ENCODE measurements around the gene JAG1. TPM values are rescaled to one million over a fixed set of nuclear protein-coding genes. Genes with fewer than 3 reads are reported as not detected.

JAG1 gene
- total RNA-seq, 1 donor, result 46.7 TPM

DNA sequence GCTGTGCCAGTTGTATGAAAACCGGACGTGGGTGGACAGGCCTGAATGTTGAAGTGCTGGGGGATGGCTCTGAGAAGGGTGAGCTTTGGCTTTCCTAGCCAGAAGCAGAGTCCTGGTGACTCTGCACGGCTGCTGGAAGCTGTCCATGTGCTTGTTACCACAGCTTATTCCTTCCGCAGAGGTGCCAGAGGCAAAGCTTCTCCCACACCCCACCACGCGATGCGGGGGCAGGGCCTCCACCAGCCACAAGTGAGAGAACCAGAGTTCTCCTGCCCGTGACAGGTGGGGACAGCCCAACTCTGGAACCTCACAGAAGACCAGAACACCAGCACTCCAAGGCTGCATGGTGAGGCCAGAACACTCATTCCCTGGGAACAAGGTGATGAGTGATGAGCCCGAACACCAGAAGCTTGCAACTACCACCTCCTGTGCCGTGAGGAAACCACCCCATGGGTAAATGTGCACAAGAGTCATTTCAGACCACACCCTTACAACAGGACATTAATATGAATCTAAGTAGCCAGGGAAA is 36.7 kb downstream of the JAG1 start:
- DNase-seq (ENCODE audit: low read depth), result peak; percentile 78
- TF ChIP-seq, protein P1, sequence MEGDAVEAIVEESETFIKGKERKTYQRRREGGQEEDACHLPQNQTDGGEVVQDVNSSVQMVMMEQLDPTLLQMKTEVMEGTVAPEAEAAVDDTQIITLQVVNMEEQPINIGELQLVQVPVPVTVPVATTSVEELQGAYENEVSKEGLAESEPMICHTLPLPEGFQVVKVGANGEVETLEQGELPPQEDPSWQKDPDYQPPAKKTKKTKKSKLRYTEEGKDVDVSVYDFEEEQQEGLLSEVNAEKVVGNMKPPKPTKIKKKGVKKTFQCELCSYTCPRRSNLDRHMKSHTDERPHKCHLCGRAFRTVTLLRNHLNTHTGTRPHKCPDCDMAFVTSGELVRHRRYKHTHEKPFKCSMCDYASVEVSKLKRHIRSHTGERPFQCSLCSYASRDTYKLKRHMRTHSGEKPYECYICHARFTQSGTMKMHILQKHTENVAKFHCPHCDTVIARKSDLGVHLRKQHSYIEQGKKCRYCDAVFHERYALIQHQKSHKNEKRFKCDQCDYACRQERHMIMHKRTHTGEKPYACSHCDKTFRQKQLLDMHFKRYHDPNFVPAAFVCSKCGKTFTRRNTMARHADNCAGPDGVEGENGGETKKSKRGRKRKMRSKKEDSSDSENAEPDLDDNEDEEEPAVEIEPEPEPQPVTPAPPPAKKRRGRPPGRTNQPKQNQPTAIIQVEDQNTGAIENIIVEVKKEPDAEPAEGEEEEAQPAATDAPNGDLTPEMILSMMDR (IDR thresholded peaks at IDR 0.05; ENCODE audit: insufficient read depth, low read length), result no peak
- no peak overlapping the region for H3K4me3 ChIP-seq (ENCODE audit: low read depth, low read length)

DNA sequence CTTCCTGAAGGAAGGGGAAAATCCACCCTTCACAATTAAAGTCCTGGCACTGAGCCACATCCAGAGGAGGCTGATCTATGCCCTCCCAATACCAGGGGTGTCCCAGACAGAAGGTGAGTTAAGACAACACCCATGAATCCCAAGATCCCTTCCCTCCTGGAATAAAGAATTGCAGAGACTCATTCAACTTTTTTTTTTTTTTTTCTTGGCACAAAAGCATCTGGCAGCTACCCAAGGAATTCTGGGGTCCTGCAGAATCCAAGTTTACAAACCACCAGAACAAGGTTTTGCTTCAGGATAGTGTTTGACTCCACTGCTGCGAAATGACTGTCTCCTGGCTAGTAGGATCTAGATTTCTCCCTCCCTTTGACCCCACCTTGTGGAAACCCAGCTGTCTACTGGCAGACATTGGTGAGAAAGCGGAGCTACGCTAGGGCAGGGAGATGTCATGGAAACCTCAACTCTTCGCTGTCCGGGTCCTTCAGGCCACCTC is 37.4 kb downstream of the JAG1 start:
- TF ChIP-seq, protein P1 (IDR thresholded peaks at IDR 0.05; ENCODE audit: insufficient read depth, low read length), result peak; percentile 15
- no peak overlapping the region for H3K4me3 ChIP-seq (ENCODE audit: low read depth, low read length)
- peak; percentile 92 for DNase-seq (ENCODE audit: low read depth)

DNA sequence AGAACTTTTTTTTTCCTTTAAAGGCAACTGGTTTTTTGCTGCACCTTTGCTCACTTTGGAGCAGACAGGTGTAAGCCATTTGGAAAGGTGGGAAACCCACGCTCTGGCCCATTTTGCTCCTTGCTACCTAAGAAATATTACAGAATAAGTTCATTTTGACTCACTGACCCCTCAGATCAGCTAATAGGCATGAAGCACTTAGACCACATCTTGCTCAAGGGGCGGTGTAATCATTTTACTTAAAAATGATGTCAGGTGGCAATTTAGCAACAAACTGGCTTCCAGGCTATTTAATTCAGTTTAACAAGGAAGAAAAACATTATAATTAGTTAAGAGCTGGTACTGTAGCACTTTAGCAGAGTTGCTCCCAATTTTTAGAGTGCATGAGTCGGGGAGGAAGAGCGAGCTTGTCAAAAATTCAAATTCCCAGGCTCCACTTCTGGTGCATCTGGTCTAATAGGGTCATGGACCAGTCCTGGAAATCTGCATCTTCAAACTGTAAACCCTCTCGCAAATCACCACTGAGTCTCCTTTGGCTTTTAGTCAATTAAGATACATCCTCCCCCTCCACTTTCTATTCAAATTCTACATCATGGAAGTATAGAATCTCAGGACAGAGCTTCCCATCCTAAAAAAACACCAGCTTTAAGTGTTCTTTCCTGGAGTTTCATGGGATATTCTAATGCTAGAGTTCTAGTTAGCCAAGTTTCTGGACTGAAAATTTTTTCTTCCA is 38.2 kb downstream of the JAG1 start:
- DNase-seq (ENCODE audit: low read depth), result no peak
- TF ChIP-seq, protein P1 (IDR thresholded peaks at IDR 0.05; ENCODE audit: insufficient read depth, low read length), result no peak
- H3K4me3 ChIP-seq (ENCODE audit: low read depth, low read length), result no peak overlapping the region

DNA sequence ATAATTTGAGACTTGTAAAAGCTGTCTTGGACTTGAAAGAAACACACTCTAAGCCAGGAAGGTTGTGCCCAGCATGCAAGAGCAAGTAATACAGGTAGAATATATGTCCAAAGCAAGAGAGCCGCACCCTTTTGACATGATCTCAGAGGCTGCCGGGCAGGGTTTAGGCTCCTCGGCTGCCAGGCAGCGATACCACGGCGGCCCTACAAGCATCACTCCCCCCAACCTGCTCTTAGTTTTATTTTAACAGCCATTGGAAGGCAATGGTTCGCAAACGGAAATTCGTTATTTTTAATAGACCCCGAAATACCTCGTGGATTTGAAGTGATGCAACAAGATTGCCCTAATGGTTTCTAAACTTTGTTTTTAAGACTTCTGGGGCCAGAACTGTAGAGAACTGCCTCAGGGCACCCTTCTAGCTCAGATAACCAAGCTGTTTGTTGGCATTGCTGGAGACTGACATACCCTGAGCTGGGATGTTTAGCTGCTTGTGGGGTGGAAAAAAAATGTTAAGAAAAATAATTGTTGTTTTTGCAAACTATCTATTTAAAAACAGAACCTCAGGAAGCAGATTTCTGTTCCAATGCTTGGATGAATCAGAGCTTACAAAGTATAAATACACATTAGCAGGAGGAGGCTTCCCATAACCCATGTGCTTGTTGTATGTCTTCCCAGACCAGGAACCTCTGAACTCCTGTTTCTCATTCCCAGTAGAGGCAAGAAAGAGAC is 39.0 kb downstream of the JAG1 start:
- peak; percentile 76 for DNase-seq (ENCODE audit: low read depth)
- TF ChIP-seq, protein P1 (IDR thresholded peaks at IDR 0.05; ENCODE audit: insufficient read depth, low read length), result no peak
- H3K4me3 ChIP-seq (ENCODE audit: low read depth, low read length), result no peak overlapping the region

DNA sequence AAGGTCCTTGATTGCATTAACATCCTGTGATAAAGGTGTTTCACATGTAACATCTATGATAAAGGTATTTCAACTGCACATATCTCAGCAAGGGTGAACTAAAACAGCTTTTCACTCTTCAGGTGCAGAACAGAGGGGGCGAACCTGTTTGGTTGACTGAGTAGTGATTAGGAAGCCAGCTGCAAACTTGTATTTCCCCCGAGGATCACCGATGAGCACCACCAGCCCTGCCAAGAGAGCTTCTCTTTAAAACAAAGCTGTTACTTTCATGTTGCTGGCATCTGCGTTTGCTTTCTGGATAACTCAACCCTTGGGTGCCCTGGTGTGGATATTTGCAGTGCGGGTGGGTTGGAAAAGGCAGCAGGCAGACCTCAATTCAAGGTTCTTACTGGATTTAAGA is 39.6 kb downstream of the JAG1 start:
- TF ChIP-seq, protein P1 (IDR thresholded peaks at IDR 0.05; ENCODE audit: insufficient read depth, low read length), result no peak
- DNase-seq (ENCODE audit: low read depth), result no peak
- H3K4me3 ChIP-seq (ENCODE audit: low read depth, low read length), result no peak overlapping the region

DNA sequence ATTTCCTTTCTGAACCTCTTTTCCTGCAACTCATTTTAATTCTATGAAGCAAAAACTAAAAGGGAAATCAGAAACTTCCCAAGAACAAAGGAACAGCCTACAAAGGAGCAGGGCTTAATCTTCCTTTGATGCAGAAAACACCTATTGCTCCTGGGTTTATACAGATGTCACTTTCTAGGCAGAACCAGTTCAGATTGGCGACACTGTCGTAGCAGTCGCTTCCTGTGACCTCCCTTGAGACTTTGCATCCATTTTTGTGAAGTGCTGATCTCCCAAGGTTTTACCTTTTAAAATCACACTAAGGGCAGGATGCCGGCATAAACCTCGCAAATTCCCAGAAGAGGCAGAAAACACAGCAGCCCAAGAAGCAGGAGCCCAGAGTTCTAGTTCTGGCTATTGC is 40.1 kb downstream of the JAG1 start:
- no peak for DNase-seq (ENCODE audit: low read depth)
- TF ChIP-seq, protein P1 (IDR thresholded peaks at IDR 0.05; ENCODE audit: insufficient read depth, low read length), result no peak
- H3K4me3 ChIP-seq (ENCODE audit: low read depth, low read length), result no peak overlapping the region

Measured in fibroblast of the aortic adventitia (primary cell).